Measurements from ENCODE around the gene DAPK3.
"Not testable (repeated sequence)": the region's sequence is repeated elsewhere in the genome, so short reads cannot be mapped to it uniquely, and the experiment has no call there.

DAPK3 gene

GRCh38 chr19:3961007-3961406 is 9.9 kb downstream of the DAPK3 start:
- Histone ChIP-seq H4K20me1 (ENCODE audit: insufficient read depth, low read length) (no peaks in the 10 kb centered on the region), H3K27ac (ENCODE audit: low read length) (no peak overlapping the region), H3K27me3 (ENCODE audit: low read depth, low read length) (no peaks in the 10 kb centered on the region), H3K4me3 (ENCODE audit: low read length) (no peak overlapping the region), H3K4me1 (ENCODE audit: low read length) (no peaks in the 10 kb centered on the region), H2AFZ (ENCODE audit: low read depth, low read length) (no peak overlapping the region), H3K9me3 (ENCODE audit: insufficient read depth, low read length) (no peaks in the 10 kb centered on the region), H3K36me3 (replicated peaks; ENCODE audit: low read depth, low read length) (peaks cover 48% of the 10 kb centered on the region), H3K79me2 (ENCODE audit: low read length) (no peaks in the 10 kb centered on the region), H3K4me2 (ENCODE audit: low read length) (no peak overlapping the region), H3K9ac (ENCODE audit: low read length) (no peak overlapping the region)
- TF ChIP-seq CTCF (IDR thresholded peaks at IDR 0.05; ENCODE audit: low read depth, low read length) (no peak), EZH2phosphoT487 (IDR thresholded peaks at IDR 0.05; ENCODE audit: low read depth) (no peak)

GRCh38 chr19:3959766-3960131 is 11.2 kb downstream of the DAPK3 start:
- H3K27ac ChIP-seq (ENCODE audit: low read length): no peak overlapping the region
- no peaks in the 10 kb centered on the region for H3K79me2 ChIP-seq (ENCODE audit: low read length)
- no peaks in the 10 kb centered on the region for H3K27me3 ChIP-seq (ENCODE audit: low read depth, low read length)
- TF ChIP-seq CTCF (IDR thresholded peaks at IDR 0.05; ENCODE audit: low read depth, low read length): no peak
- no peak for TF ChIP-seq EZH2phosphoT487 (IDR thresholded peaks at IDR 0.05; ENCODE audit: low read depth)
- no peaks in the 10 kb centered on the region for H4K20me1 ChIP-seq (ENCODE audit: insufficient read depth, low read length)
- peaks cover 41% of the 10 kb centered on the region for H3K36me3 ChIP-seq (replicated peaks; ENCODE audit: low read depth, low read length)
- H3K4me1 ChIP-seq (ENCODE audit: low read length): no peaks in the 10 kb centered on the region
- H3K9ac ChIP-seq (ENCODE audit: low read length): no peak overlapping the region
- H3K4me3 ChIP-seq (ENCODE audit: low read length): no peak overlapping the region
- no peak overlapping the region for H3K4me2 ChIP-seq (ENCODE audit: low read length)
- no peak overlapping the region for H2AFZ ChIP-seq (ENCODE audit: low read depth, low read length)
- no peaks in the 10 kb centered on the region for H3K9me3 ChIP-seq (ENCODE audit: insufficient read depth, low read length)

GRCh38 chr19:3958836-3959765 is 11.8 kb downstream of the DAPK3 start:
- no peak overlapping the region for H3K9ac ChIP-seq (ENCODE audit: low read length)
- no peaks in the 10 kb centered on the region for H3K27me3 ChIP-seq (ENCODE audit: low read depth, low read length)
- H3K4me2 ChIP-seq (ENCODE audit: low read length): no peak overlapping the region
- no peaks in the 10 kb centered on the region for H3K9me3 ChIP-seq (ENCODE audit: insufficient read depth, low read length)
- peaks cover 37% of the 10 kb centered on the region for H3K36me3 ChIP-seq (replicated peaks; ENCODE audit: low read depth, low read length)
- no peak for TF ChIP-seq CTCF (IDR thresholded peaks at IDR 0.05; ENCODE audit: low read depth, low read length)
- TF ChIP-seq EZH2phosphoT487 (IDR thresholded peaks at IDR 0.05; ENCODE audit: low read depth): no peak
- no peaks in the 10 kb centered on the region for H3K79me2 ChIP-seq (ENCODE audit: low read length)
- no peak overlapping the region for H3K4me3 ChIP-seq (ENCODE audit: low read length)
- no peaks in the 10 kb centered on the region for H3K4me1 ChIP-seq (ENCODE audit: low read length)
- H4K20me1 ChIP-seq (ENCODE audit: insufficient read depth, low read length): no peaks in the 10 kb centered on the region
- H3K27ac ChIP-seq (ENCODE audit: low read length): no peak overlapping the region
- H2AFZ ChIP-seq (ENCODE audit: low read depth, low read length): no peak overlapping the region

- Histone ChIP-seq H3K4me2 (ENCODE audit: low read length) (no peak overlapping the region), H2AFZ (ENCODE audit: low read depth, low read length) (no peak overlapping the region), H4K20me1 (ENCODE audit: insufficient read depth, low read length) (no peaks in the 10 kb centered on the region), H3K27ac (ENCODE audit: low read length) (no peak overlapping the region), H3K4me3 (ENCODE audit: low read length) (no peak overlapping the region), H3K36me3 (replicated peaks; ENCODE audit: low read depth, low read length) (peaks cover 21% of the 10 kb centered on the region), H3K4me1 (ENCODE audit: low read length) (no peaks in the 10 kb centered on the region), H3K79me2 (ENCODE audit: low read length) (no peaks in the 10 kb centered on the region), H3K27me3 (ENCODE audit: low read depth, low read length) (no peaks in the 10 kb centered on the region), H3K9ac (ENCODE audit: low read length) (no peak overlapping the region), H3K9me3 (ENCODE audit: insufficient read depth, low read length) (no peaks in the 10 kb centered on the region)
- no peak for TF ChIP-seq CTCF (IDR thresholded peaks at IDR 0.05; ENCODE audit: low read depth, low read length)
- TF ChIP-seq EZH2phosphoT487 (IDR thresholded peaks at IDR 0.05; ENCODE audit: low read depth): no peak
Measured at GRCh38 chr19:3955688-3956087, 15.2 kb downstream of the DAPK3 start.

GRCh38 chr19:3955276-3955675 is 15.6 kb downstream of the DAPK3 start:
- not testable (repeated sequence) for H3K4me3 ChIP-seq (ENCODE audit: low read length); H3K79me2 ChIP-seq (ENCODE audit: low read length); H4K20me1 ChIP-seq (ENCODE audit: insufficient read depth, low read length); H3K9me3 ChIP-seq (ENCODE audit: insufficient read depth, low read length); H3K27ac ChIP-seq (ENCODE audit: low read length); H3K27me3 ChIP-seq (ENCODE audit: low read depth, low read length); H3K9ac ChIP-seq (ENCODE audit: low read length); H3K4me1 ChIP-seq (ENCODE audit: low read length); H2AFZ ChIP-seq (ENCODE audit: low read depth, low read length); H3K4me2 ChIP-seq (ENCODE audit: low read length)
- H3K36me3 ChIP-seq (replicated peaks; ENCODE audit: low read depth, low read length): peaks cover 20% of the 10 kb centered on the region
